HG02852 (cell line): ENCODE measurements around the gene DEFB115.
"Not testable (repeated sequence)": the region's sequence is repeated elsewhere in the genome, so short reads cannot be mapped to it uniquely, and the experiment has no call there.

Experiments
- ATAC-seq: cut with Tn5 transposase; IDR thresholded peaks from one replicate; pipeline ENCODE4 v1.9.1; 2021; ENCODE audit warnings: mild to moderate bottlenecking, moderate library complexity; ENCODE audit not compliant: unreplicated experiment

Gene DEFB115, protein sequence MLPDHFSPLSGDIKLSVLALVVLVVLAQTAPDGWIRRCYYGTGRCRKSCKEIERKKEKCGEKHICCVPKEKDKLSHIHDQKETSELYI

DNA sequence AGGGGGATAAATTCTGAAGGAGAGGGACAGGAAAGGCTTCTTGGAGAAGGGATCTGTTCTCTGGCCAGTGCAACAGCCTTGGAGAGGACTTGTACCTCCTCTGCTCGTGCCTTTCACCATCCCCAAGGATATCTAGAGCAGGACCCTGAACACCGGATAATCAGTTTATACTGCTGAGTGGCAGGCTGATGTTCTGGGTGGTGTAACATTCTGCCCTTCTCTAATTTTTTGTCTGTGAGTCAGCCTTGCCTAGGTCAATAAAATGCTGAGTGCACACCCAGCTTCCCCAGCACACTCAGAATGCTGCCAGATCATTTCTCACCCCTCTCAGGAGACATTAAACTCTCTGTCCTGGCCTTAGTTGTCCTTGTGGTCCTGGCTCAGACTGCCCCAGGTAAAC, at the start of gene DEFB115:
TSS of gene DEFB115 (plus strand) at position 301 of the 400 bp plus-strand sequence. CDS start at position 301, 0 bp downstream.
- no peak for ATAC-seq

DNA sequence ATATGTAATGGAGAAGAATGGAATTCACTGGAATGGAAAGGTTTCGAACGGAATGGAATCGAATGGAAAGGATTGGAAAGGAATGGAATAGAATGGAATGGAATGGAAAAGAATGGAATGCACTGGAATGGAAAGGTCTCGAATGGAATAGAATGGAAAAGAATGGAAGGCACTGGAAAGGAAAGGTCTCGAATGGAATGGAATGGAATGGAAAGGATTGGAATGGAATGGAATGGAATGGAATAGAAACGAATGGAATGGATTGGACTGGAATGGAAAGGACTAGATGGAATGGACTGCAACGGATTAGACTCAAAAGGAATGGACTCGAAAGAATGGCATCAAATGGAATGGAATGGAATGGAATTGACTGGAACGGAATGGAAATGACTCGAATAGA, 20.5 kb upstream of the DEFB115 start:
- ATAC-seq, result no peak

DNA sequence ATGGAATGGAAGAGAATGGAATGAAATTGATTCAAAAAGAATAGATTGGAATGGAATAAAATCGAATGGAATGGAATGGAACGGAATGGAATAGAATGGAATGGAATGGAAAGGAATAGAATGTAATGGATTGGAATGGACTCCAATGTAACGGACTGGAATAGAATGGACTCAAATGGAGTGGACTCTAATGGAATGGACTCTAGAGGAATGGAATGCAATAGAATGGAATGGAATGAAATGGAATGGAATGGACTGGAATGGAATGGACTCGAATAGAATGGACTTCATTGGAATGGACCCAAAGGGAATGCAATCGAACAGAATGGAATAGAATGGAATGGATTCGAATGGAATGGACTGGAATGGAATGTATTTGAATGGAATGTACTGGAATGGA, 19.7 kb upstream of the DEFB115 start:
- no peak for ATAC-seq

DNA sequence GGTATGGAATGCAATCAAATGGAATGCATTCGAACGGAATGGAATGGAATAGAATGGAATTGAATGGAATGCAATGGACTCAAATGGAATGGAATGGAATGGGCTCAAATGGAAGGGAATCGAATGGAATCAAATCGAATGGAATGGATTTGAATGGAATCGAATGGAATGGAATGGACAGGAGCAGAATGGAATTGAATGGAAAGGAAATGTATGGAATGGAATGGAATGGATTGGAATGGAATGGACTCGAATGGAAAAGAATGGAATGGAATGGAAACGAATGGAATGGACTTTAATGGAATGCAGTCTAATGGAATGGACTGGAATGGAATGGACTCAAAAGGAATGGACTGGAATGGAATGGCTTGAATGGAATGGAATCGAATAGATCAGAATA, 18.3 kb upstream of the DEFB115 start:
- ATAC-seq, result no peak

DNA sequence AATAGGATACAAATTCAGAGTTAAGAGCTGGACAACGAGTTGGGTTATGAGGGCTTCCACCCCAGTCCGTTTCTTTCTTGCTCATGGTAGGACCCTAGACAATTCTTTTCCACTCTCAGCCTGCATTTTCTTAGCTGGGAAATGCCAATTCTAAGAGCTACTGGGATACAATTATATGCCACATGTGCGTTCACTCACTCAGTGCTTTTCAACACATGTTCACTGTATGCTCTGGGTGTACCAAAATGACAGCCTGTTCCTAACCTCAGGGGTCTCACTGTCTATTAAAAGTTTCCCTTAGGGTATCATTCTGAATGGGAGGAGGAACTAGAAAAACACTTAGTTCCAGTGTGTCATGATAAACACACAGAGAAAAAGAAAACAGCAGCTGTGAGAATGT, 505 bp upstream of the DEFB115 start:
- no peak for ATAC-seq

DNA sequence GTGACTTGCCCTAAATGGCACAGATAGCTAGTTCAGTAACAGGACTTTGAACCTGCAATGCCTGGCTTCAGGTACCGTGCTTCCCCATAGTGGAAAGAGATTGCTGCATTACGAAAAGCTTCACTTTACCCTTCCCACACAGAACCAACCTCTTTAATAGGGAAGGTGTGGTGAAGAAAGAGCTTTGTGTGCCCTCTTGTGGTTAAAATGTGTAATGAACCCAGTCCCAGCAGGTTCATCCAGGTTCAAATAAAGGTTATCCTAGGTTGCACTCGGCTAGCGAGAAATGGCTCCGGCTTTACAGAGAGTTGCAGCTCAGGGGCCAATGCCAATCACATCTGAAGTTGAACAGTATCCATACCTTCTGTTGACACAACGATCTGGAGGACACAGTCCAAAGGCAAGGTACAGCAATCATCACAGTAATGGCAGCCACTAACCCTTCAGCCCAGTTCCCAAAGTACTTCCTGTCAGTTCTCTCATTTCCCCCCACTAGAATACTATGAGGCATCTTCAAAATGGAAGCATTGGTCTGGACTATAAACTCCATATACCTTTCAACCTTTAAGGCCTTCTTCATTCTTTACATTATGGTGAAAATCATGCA, 3.0 kb downstream of the DEFB115 start:
- no peak for ATAC-seq

DNA sequence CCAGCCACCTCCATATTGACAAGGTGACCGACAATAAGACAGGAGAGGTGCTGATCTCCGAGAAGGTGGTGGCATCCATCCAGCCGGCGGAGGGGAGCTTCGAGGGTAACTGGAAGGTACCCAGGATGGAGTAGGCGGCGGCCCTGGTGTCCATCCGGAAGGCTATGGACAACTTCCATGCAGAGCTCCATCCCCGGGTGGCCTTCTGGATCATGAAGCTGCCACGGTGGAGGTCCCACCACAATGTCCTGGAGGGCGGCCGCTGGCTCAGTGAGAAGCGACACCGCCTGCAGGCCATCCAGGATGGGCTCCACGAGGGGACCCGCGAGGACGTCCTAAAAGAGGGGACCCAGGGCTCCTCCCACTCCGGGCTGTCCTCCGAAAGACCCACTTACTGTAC, 17.0 kb downstream of the DEFB115 start:
- no peak for ATAC-seq

DNA sequence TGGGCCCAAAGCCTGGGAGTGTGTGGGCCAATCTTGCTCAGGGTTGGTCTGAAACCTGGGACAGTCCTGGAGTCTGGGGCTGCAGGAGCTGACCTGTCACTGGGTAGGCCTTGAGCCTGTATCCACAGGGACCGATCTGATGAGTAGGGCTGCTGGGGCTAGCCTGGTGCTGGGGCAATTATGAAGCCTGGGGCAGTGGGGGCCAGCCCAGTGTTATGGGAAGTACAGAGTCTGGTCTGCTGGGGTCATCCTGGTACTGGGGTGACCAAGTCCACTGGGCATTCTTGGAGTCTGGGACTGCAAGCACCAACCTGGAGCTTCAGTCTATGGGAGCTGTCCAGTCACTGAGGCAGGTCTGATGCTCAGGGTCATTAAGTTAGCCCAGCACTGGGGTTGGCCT, 20.7 kb downstream of the DEFB115 start:
- no peak for ATAC-seq

DNA sequence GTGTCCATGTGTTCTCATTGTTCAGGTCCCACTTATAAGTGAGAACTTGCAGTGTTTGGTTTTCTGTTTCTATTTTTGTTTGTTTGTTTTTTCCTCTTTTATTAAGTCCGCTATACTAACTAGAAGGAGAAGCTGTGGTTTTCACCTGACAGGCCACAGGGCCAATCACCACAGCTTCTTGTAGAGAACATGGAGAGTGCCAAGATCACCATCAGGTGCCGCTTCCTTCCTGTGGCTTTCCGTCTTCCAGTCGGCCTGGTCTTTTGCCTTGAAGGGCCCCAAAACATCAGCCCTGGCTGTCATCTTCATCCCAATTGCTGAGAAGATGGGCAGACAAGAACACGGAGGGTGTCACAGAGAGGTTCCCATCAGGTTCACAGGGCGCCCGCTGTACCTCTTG, 27.5 kb downstream of the DEFB115 start:
- ATAC-seq, result not testable (repeated sequence)

DNA sequence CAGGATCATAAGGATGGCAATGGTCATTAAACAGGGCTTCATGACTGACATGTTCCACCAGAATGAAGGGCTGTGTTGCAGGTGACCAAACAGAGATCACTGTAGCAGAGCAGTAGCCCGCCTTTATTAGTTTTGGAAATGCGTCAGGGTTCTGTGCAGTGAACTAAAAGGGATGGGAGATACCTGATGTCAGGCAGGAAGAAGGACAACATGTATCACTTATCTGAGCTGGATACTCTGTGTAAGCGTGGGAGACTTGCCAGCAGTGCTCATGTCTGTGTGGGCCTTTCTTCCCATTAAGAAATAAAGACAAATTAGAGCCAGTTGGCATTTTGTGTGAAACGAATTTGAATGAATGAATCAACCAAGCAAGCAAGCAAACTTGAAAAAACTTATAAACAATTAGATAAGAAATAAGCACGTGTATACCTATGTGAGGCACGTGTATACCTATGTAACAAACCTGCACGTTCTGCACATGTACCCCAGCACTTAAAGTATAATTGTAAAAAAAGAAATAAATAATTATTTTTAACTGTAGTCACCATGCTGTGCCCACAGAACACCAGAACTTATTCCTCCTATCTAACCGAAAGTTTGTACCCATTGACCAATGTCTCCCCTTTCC, 51.2 kb downstream of the DEFB115 start, which contains the start of gene DEFB116:
TSS of gene DEFB116 (minus strand) at position 51 of the 628 bp plus-strand sequence. CDS start at position 51, 0 bp downstream.
- no peak for ATAC-seq
